ENCODE data around the gene DAAM2. TPM values are rescaled to one million over a fixed set of nuclear protein-coding genes. Genes with fewer than 3 reads are reported as not detected.

The DAAM2 gene
- total and polyA plus RNA-seq, 2 of the 8 experiments (the other 6 are each of a cell fraction or from before 2014, with no cell fraction given) = 1.5 to 2.9 TPM

GRCh38 chr6:39820553-39820952 lies 28.4 kb downstream of the DAAM2 start:
- Histone ChIP-seq H4K91ac (replicated peaks; ENCODE audit: insufficient read length, low read length) (no peak overlapping the region), H3K14ac (ENCODE audit: insufficient read length) (no peak overlapping the region), H3K4me2 (ENCODE audit: insufficient read depth in 1 of 2, low read depth in 2 of 2, low read length in 2 of 2) (no peak overlapping the region), H4K20me1 (replicated peaks in 1 of 2; ENCODE audit: control insufficient read depth in 1 of 2, insufficient read depth in 2 of 2, low read length in 2 of 2) (no peaks in the 10 kb centered on the region), H4K8ac (ENCODE audit: extremely low read depth, insufficient read depth, low read length) (no peak overlapping the region), H2BK120ac (replicated peaks; ENCODE audit: low read depth, low read length) (no peak overlapping the region), H4K5ac (ENCODE audit: insufficient read length, low read depth, low read length) (no peak overlapping the region), H3K23me2 (ENCODE audit: low read depth, low read length) (no peaks in the 10 kb centered on the region), H3K56ac (replicated peaks; ENCODE audit: insufficient read length, low read depth, low read length) (no peak overlapping the region), H3K27me3 (replicated peaks in 1 of 4; ENCODE audit: control insufficient read depth in 3 of 4, extremely low read depth in 1 of 4, insufficient read depth in 3 of 4, low read length in 3 of 4) (peaks cover 0 to 2% (median 0%) of the 10 kb centered on the region in 4 experiments; a peak in 1 of 7 replicates), H3K79me2 (ENCODE audit: control insufficient read depth in 1 of 2, insufficient read depth in 2 of 2, low read length in 2 of 2) (no peaks in the 10 kb centered on the region), H2AFZ (ENCODE audit: low read length) (no peak overlapping the region), H2BK20ac (ENCODE audit: low read length) (no peak overlapping the region), H3K36me3 (ENCODE audit: control insufficient read depth in 2 of 4, insufficient read depth in 4 of 4, low read length in 3 of 4) (no peaks in the 10 kb centered on the region), H3K23ac (ENCODE audit: insufficient read length) (no peak overlapping the region), H3K9me3 (ENCODE audit: insufficient read depth in 2 of 2, low read depth in 1 of 2, low read length in 1 of 2) (no peaks in the 10 kb centered on the region), H3K79me1 (ENCODE audit: low read depth, low read length) (no peaks in the 10 kb centered on the region), H2BK15ac (ENCODE audit: low read length) (no peak overlapping the region), H3K18ac (ENCODE audit: extremely low read depth, low read length) (no peak overlapping the region), H2BK12ac (ENCODE audit: low read depth, low read length) (no peak overlapping the region), H3K27ac (ENCODE audit: low read depth, low read length) (no peak overlapping the region), H3K9ac (replicated peaks in 1 of 4; ENCODE audit: extremely low read depth in 1 of 4, low read depth in 3 of 4, low read length in 3 of 4) (no peak overlapping the region), H3K4me1 (replicated peaks in 1 of 4; ENCODE audit: control insufficient read depth in 3 of 4, insufficient read depth in 4 of 4, low read length in 3 of 4) (peaks cover 0 to 8% (median 5%) of the 10 kb centered on the region in 4 experiments; a peak in 4 of 7 replicates), H2BK5ac (ENCODE audit: low read depth, low read length) (no peak overlapping the region), H3K4me3 (ENCODE audit: extremely low read depth in 1 of 4, insufficient read depth in 2 of 4, low read depth in 3 of 4, low read length in 4 of 4) (no peak overlapping the region), H2AK5ac (ENCODE audit: low read depth, low read length) (no peak overlapping the region), H3K4ac (replicated peaks; ENCODE audit: insufficient read length, low read depth, low read length) (no peak overlapping the region)
- POLR2A ChIA-PET (ENCODE audit: partially characterized antibody) = no interaction called here
- FAIRE-seq = no peak
- no peak for TF ChIP-seq ZNF274 (IDR thresholded peaks at IDR 0.05; ENCODE audit: borderline replicate concordance, extremely low read depth, low read length)
- no peak for TF ChIP-seq YY1 (IDR thresholded peaks at IDR 0.05; ENCODE audit: low read depth, low read length)
- TF ChIP-seq EP300 (IDR thresholded peaks at IDR 0.05; ENCODE audit: borderline replicate concordance in 1 of 2, low read depth in 2 of 2, low read length in 2 of 2) = no peak
- no peak for TF ChIP-seq RNF2 (IDR thresholded peaks at IDR 0.05; ENCODE audit: borderline replicate concordance, low read depth, low read length, missing control alignments, poor library complexity, severe bottlenecking)
- no peak for TF ChIP-seq CHD2 (IDR thresholded peaks at IDR 0.05; ENCODE audit: low read length)
- TF ChIP-seq TCF12 (IDR thresholded peaks at IDR 0.05; ENCODE audit: low read depth, low read length) = no peak
- no peak for TF ChIP-seq EZH2 (IDR thresholded peaks at IDR 0.05; ENCODE audit: low read depth, low read length, severe bottlenecking)
- CTCF ChIA-PET (ENCODE audit: partially characterized antibody) = interaction anchor here (1.1 to 2.2 kb wide), 4 partner anchors 16 to 458 kb away, joined by 3 to 7 read pairs (median 4); partner anchors contain the start of gene DAAM2
- DNase-seq (ENCODE audit: low read depth in 1 of 2, low spot score in 2 of 2) = no peak
